Measurements from ENCODE around the gene HPSE.
"Not testable (repeated sequence)": the region's sequence is repeated elsewhere in the genome, so short reads cannot be mapped to it uniquely, and the experiment has no call there.

The HPSE gene

GRCh38 chr4:83283181-83283580, 51.5 kb downstream of the HPSE start:
- no peak for DNase-seq (ENCODE audit: low read depth)

- DNase-seq (ENCODE audit: low read depth): peak; percentile 6
Measured at GRCh38 chr4:83282049-83282535, 52.6 kb downstream of the HPSE start.

- DNase-seq (ENCODE audit: low read depth): no peak
Measured at GRCh38 chr4:83281307-83281706, 53.3 kb downstream of the HPSE start.

GRCh38 chr4:83276299-83277040, 58.2 kb downstream of the HPSE start:
- DNase-seq (ENCODE audit: low read depth): no peak

GRCh38 chr4:83273926-83274325, 60.7 kb downstream of the HPSE start:
- not testable (repeated sequence) for DNase-seq (ENCODE audit: low read depth)

- no peak for DNase-seq (ENCODE audit: low read depth)
Measured at GRCh38 chr4:83272900-83273299, 61.7 kb downstream of the HPSE start.

GRCh38 chr4:83269256-83269655, 65.4 kb downstream of the HPSE start:
- DNase-seq (ENCODE audit: low read depth): no peak

- DNase-seq (ENCODE audit: low read depth): no peak
Measured at GRCh38 chr4:83268491-83268890, 66.2 kb downstream of the HPSE start.

GRCh38 chr4:83267830-83268475, 66.7 kb downstream of the HPSE start:
- no peak for DNase-seq (ENCODE audit: low read depth)

GRCh38 chr4:83267121-83267829, 67.4 kb downstream of the HPSE start:
- no peak for DNase-seq (ENCODE audit: low read depth)

- no peak for DNase-seq (ENCODE audit: low read depth)
Measured at GRCh38 chr4:83266689-83267088, 68.0 kb downstream of the HPSE start.

GRCh38 chr4:83263106-83263505, 71.5 kb downstream of the HPSE start:
- no peak for DNase-seq (ENCODE audit: low read depth)

- DNase-seq (ENCODE audit: low read depth): no peak
Measured at GRCh38 chr4:83262682-83263081, 72.0 kb downstream of the HPSE start.

- DNase-seq (ENCODE audit: low read depth): no peak
Measured at GRCh38 chr4:83261307-83261706, 73.3 kb downstream of the HPSE start.

GRCh38 chr4:83259586-83259985, 75.1 kb downstream of the HPSE start:
- DNase-seq (ENCODE audit: low read depth): no peak

- DNase-seq (ENCODE audit: low read depth): no peak
Measured at GRCh38 chr4:83258461-83258860, 76.2 kb downstream of the HPSE start.

- no peak for DNase-seq (ENCODE audit: low read depth)
Measured at GRCh38 chr4:83257811-83258210, 76.8 kb downstream of the HPSE start.

GRCh38 chr4:83255584-83255983, 79.1 kb downstream of the HPSE start:
- no peak for DNase-seq (ENCODE audit: low read depth)

- peak; percentile 37 for DNase-seq (ENCODE audit: low read depth)
Measured at GRCh38 chr4:83252782-83253405, 81.8 kb downstream of the HPSE start.

- no peak for DNase-seq (ENCODE audit: low read depth)
Measured at GRCh38 chr4:83251447-83251830, 83.2 kb downstream of the HPSE start.

GRCh38 chr4:83250687-83251446, 83.8 kb downstream of the HPSE start:
- DNase-seq (ENCODE audit: low read depth): no peak

GRCh38 chr4:83248486-83248885, 86.2 kb downstream of the HPSE start:
- DNase-seq (ENCODE audit: low read depth): no peak

Measured in T-helper 22 cell (primary cell).